ENCODE measurements around the gene ZNF616.

DNA sequence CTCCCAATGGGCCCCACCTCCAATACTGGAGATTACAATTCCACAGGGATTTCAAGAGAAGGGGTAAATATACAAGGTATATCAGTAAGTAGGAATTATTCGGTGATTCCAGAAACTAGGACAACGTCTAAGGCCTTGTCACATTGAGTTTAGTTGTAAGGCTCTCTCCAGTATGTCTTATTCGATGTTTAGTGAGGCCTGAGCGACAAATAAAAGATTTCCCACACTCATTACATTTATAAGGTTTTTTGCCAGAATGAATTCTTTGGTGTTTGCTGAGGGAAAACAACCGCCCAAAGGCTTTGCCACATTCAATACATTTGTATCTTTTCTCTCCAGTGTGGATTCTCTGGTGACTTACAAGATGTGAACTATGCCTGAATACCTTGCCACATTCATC lies 25.0 kb downstream of the ZNF616 start:
- TF ChIP-seq, protein P1, sequence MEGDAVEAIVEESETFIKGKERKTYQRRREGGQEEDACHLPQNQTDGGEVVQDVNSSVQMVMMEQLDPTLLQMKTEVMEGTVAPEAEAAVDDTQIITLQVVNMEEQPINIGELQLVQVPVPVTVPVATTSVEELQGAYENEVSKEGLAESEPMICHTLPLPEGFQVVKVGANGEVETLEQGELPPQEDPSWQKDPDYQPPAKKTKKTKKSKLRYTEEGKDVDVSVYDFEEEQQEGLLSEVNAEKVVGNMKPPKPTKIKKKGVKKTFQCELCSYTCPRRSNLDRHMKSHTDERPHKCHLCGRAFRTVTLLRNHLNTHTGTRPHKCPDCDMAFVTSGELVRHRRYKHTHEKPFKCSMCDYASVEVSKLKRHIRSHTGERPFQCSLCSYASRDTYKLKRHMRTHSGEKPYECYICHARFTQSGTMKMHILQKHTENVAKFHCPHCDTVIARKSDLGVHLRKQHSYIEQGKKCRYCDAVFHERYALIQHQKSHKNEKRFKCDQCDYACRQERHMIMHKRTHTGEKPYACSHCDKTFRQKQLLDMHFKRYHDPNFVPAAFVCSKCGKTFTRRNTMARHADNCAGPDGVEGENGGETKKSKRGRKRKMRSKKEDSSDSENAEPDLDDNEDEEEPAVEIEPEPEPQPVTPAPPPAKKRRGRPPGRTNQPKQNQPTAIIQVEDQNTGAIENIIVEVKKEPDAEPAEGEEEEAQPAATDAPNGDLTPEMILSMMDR (conservative IDR thresholded peaks at IDR 0.05 in 1 of 2, IDR thresholded peaks at IDR 0.05 in 1 of 2; ENCODE audit: low read depth in 1 of 2, low read length in 2 of 2) = no peak
- TF ChIP-seq EZH2 (IDR thresholded peaks at IDR 0.05; ENCODE audit: low read length, missing control alignments) = no peak

All from fibroblast of lung (primary cell).